HT-29 (cell line): ENCODE measurements around the gene FMNL1. TPM values are rescaled to one million over a fixed set of nuclear protein-coding genes. Genes with fewer than 3 reads are reported as not detected.

Experiments
- DNase-seq: peaks from one replicate; pipeline ENCODE4 v3.0.0-alpha.2; 2015; ENCODE audit warnings: low spot score
- total RNA-seq: library from RNA; depleted of rRNA; stranded (reverse); fragments of >200 nt; shearing (Covaris generic); gene quantifications from 2 replicates; pipeline ENCODE4 v1.2.3, GENCODE V29; 2014

The FMNL1 gene
- total RNA-seq, 1 experiment from 2014 or later = 0.03 TPM

GRCh38 chr17:45282683-45283644, 61.3 kb downstream of the FMNL1 start:
- no peak for DNase-seq

GRCh38 chr17:45283711-45284110, 62.0 kb downstream of the FMNL1 start:
- DNase-seq = no peak

GRCh38 chr17:45284176-45285140, 62.8 kb downstream of the FMNL1 start:
- DNase-seq = no peak

- no peak for DNase-seq
These were observed 64.6 kb downstream of the FMNL1 start for GRCh38 chr17:45286286-45286685.

GRCh38 chr17:45287526-45288500, 66.1 kb downstream of the FMNL1 start:
- DNase-seq = no peak

- no peak for DNase-seq
These were observed 67.1 kb downstream of the FMNL1 start for GRCh38 chr17:45288825-45289224.

- DNase-seq = no peak
These were observed 67.9 kb downstream of the FMNL1 start for GRCh38 chr17:45289301-45290268.

- no peak for DNase-seq
These were observed 68.6 kb downstream of the FMNL1 start for GRCh38 chr17:45290269-45290765.

GRCh38 chr17:45291171-45291805, 69.6 kb downstream of the FMNL1 start:
- no peak for DNase-seq

GRCh38 chr17:45292696-45293412, 71.2 kb downstream of the FMNL1 start:
- DNase-seq = no peak

GRCh38 chr17:45293413-45294211, 71.9 kb downstream of the FMNL1 start:
- peak; percentile 74 for DNase-seq

- DNase-seq = no peak
These were observed 72.8 kb downstream of the FMNL1 start for GRCh38 chr17:45294506-45294905.

- no peak for DNase-seq
These were observed 74.5 kb downstream of the FMNL1 start for GRCh38 chr17:45296003-45296832.

- DNase-seq = peak; percentile 66
These were observed 75.1 kb downstream of the FMNL1 start for GRCh38 chr17:45296833-45297124.
